H1 (cell line): ENCODE data around the gene CENPB.

ENCODE experiments used
- POLR2A ChIP-seq, 2 experiments: IDR thresholded peaks; 1 replicate in 1 of 2; 2 replicates in 1 of 2; pipeline ENCODE4 v1.6.1; 2011; ENCODE audit warnings: low read depth in 2 of 2, low read length in 2 of 2, mild to moderate bottlenecking in 2 of 2; ENCODE audit errors: control extremely low read depth in 1 of 2
- RAD21 ChIP-seq, 2 experiments: IDR thresholded peaks in 1 of 2; conservative IDR thresholded peaks in 1 of 2; 2 replicates each; pipeline ENCODE4 v1.6.1; 2011; ENCODE audit warnings: low read depth in 2 of 2, low read length in 2 of 2, improper control_type of control experiment in 1 of 2, inconsistent platforms in 1 of 2, mild to moderate bottlenecking in 1 of 2, moderate library complexity in 1 of 2
- SP2 ChIP-seq: IDR thresholded peaks from 2 replicates; pipeline ENCODE4 v1.6.1; 2012; ENCODE audit warnings: mild to moderate bottlenecking, low read length, inconsistent platforms

DNA sequence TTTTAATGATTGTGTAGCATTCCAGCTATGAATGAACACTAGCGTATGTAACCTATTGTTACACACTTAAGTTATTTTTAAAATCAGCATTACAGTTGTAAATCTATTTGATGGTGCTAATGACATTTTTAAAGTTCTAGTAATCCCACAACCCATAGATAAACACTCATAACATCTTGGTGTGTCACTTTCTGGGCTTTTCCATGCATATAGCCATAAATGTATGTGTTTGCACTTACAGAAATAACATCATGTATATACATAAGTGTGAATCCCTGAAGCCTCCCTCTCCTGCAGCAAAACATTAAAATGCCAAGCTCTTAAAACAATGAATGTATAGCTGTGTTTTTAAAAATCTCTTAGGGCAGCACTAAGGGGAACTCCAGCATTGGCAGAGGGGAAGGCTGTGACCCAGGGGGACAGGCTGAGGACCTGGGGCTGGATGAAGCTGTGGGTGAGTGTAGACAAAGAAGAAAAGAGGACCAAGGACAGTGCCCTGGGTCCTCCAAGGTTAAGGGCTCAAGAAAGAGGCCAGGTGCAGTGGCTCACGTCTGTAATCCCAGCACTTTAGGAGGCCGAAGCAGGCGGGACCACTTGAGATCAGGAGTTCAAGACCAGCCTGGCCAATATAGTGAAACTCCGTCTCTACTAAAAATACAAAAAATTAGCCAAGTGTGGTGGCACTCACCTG is 929 bp upstream of the CENPB start:
- TF ChIP-seq RAD21 (IDR thresholded peaks at IDR 0.05 in 1 of 2, conservative IDR thresholded peaks at IDR 0.05 in 1 of 2; ENCODE audit: low read depth in 2 of 2, low read length in 2 of 2) (no peak), POLR2A (IDR thresholded peaks at IDR 0.05; ENCODE audit: control extremely low read depth in 1 of 2, low read depth in 2 of 2, low read length in 2 of 2) (no peak), SP2 (no peak)
